A673 (cell line): ENCODE results near the gene LEFTY2.

ENCODE experiments used
- EZH2 ChIP-seq: fragments of 200-600 bp; sonication (generic); IDR thresholded peaks from 2 replicates; pipeline ENCODE4 v1.6.1; 2017; ENCODE audit warnings: borderline replicate concordance, low read depth, mild to moderate bottlenecking, mixed read lengths, antibody characterized with exemption, low read length; ENCODE audit not compliant: poor library complexity, severe bottlenecking
- TF ChIP-seq, protein P1 (sequence below): fragments of 300-800, 200-600 bp; sonication (generic); conservative IDR thresholded peaks from 2 replicates; pipeline ENCODE4 v1.5.1; 2017; ENCODE audit warnings: low read depth, mild to moderate bottlenecking, antibody characterized with exemption, low read length, moderate library complexity, mixed read lengths

DNA sequence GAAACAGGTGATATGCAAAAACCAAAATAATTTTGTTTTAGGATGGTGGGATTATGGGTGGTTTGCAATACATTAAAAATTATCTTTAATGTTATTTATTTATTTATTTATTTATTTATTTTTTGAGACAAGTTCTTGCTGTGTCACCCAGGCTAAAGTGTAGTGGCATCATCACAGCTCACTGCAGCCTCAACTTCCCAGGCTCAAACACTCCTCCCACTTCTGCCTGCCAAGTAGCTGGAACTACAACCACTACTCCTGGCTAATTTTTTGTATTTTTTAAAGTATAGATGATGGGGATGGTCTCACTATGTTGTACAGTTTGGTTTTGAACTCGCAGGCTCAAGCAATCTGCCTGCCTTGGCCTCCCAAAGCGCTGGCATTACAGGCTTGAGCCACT is 10.5 kb downstream of the LEFTY2 start:
- TF ChIP-seq, protein P1, sequence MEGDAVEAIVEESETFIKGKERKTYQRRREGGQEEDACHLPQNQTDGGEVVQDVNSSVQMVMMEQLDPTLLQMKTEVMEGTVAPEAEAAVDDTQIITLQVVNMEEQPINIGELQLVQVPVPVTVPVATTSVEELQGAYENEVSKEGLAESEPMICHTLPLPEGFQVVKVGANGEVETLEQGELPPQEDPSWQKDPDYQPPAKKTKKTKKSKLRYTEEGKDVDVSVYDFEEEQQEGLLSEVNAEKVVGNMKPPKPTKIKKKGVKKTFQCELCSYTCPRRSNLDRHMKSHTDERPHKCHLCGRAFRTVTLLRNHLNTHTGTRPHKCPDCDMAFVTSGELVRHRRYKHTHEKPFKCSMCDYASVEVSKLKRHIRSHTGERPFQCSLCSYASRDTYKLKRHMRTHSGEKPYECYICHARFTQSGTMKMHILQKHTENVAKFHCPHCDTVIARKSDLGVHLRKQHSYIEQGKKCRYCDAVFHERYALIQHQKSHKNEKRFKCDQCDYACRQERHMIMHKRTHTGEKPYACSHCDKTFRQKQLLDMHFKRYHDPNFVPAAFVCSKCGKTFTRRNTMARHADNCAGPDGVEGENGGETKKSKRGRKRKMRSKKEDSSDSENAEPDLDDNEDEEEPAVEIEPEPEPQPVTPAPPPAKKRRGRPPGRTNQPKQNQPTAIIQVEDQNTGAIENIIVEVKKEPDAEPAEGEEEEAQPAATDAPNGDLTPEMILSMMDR, result no peak
- TF ChIP-seq EZH2, result no peak
